Loucy (cell line): ENCODE measurements around the gene IGFALS.
A peak's percentile ranks its signal among the peaks of the same experiment; 100 is the strongest.

Experiments used
- H2AFZ ChIP-seq: fragments of 200-600 bp; sonication (generic); 2 replicates; pipeline ENCODE4 v1.6.0; 2016; ENCODE audit warnings: antibody characterized with exemption, mild to moderate bottlenecking, low read length, moderate library complexity
- H3F3A ChIP-seq: fragments of 200-600 bp; 2 replicates; pipeline ENCODE4 v1.6.0; 2016; ENCODE audit warnings: antibody characterized with exemption, low read depth, mild to moderate bottlenecking
- H3K27me3 ChIP-seq: fragments of 200-600 bp; sonication (generic); 2 replicates; pipeline ENCODE4 v1.6.1; 2014; ENCODE audit warnings: low read length, mild to moderate bottlenecking; ENCODE audit not compliant: insufficient read depth, poor library complexity, severe bottlenecking
- H3K36me3 ChIP-seq: fragments of 200-600 bp; sonication (generic); 2 replicates; pipeline ENCODE4 v1.6.1; 2016; ENCODE audit warnings: low read length; ENCODE audit not compliant: insufficient read depth
- H3K4me1 ChIP-seq: fragments of 200-600 bp; sonication (generic); 2 replicates; pipeline ENCODE4 v1.5.1; 2014; ENCODE audit warnings: low read length, mild to moderate bottlenecking; ENCODE audit not compliant: insufficient read depth, poor library complexity, severe bottlenecking
- H3K4me2 ChIP-seq: fragments of 200-600 bp; sonication (generic); 2 replicates; pipeline ENCODE4 v1.6.0; 2014; ENCODE audit warnings: antibody characterized with exemption, low read length, low read depth, mild to moderate bottlenecking; ENCODE audit not compliant: poor library complexity, severe bottlenecking
- H3K4me3 ChIP-seq: fragments of 200-600 bp; sonication (generic); 2 replicates; pipeline ENCODE4 v1.5.1; 2014; ENCODE audit warnings: low read length, mild to moderate bottlenecking, mixed read lengths; ENCODE audit not compliant: poor library complexity, severe bottlenecking
- H3K79me2 ChIP-seq: fragments of 200-600 bp; sonication (generic); 2 replicates; pipeline ENCODE4 v1.6.1; 2014; ENCODE audit warnings: low read length; ENCODE audit not compliant: insufficient read depth
- H3K9ac ChIP-seq: fragments of 200-600 bp; sonication (generic); 2 replicates; pipeline ENCODE4 v1.6.0; 2014; ENCODE audit warnings: mild to moderate bottlenecking, low read depth, low read length, moderate library complexity; ENCODE audit not compliant: poor library complexity, severe bottlenecking
- H3K9me2 ChIP-seq: fragments of 200-600 bp; sonication (generic); replicated peaks from 2 replicates; pipeline ENCODE4 v1.6.1; 2016; ENCODE audit warnings: low read depth, low read length, mixed read lengths
- H3K9me3 ChIP-seq: fragments of 200-600 bp; sonication (generic); 2 replicates; pipeline ENCODE4 v1.6.1; 2014; ENCODE audit warnings: mild to moderate bottlenecking, antibody characterized with exemption, low read length, low read depth; ENCODE audit not compliant: insufficient read depth
- H4K20me1 ChIP-seq: fragments of 200-600 bp; sonication (generic); 2 replicates; pipeline ENCODE4 v1.6.0; 2014; ENCODE audit warnings: antibody characterized with exemption, low read length, mild to moderate bottlenecking; ENCODE audit not compliant: insufficient read depth, poor library complexity, severe bottlenecking
- EZH2phosphoT487 ChIP-seq: fragments of 200-600 bp; IDR thresholded peaks from 2 replicates; pipeline ENCODE4 v1.6.1; 2018; ENCODE audit warnings: antibody characterized with exemption, mild to moderate bottlenecking, moderate library complexity, borderline replicate concordance
- TF ChIP-seq, protein P1 (sequence below): fragments of 200-600 bp; sonication (generic); conservative IDR thresholded peaks from 2 replicates; pipeline ENCODE4 v1.5.1; 2014; ENCODE audit warnings: mild to moderate bottlenecking, antibody characterized with exemption, low read length

IGFALS gene

DNA sequence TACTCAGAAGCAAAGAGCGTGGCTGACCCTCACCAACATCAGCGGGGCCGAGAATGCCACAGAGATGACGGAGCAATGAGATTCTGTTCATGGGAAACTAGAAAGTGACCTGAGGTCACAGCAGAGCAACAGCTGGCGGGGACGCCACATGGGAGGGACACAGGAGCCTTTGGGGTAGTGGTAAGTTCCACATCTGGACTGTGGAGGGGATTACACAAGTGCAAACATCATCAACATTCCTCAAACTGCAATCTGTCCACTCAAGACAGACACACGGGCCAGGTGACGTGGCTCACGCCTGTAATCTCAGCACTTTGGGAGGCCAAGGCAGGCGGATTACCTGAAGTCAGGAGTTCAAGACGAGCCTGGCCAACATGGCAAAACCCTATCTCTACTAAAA is 22.0 kb upstream of the IGFALS start:
- Histone ChIP-seq H3K36me3 (no peaks in the 10 kb centered on the region), H3F3A (no peaks in the 10 kb centered on the region), H3K9me2 (no peaks in the 10 kb centered on the region), H3K9me3 (no peaks in the 10 kb centered on the region), H3K9ac (no peak overlapping the region), H3K79me2 (no peaks in the 10 kb centered on the region), H3K27me3 (no peaks in the 10 kb centered on the region), H3K4me1 (no peaks in the 10 kb centered on the region), H3K4me3 (no peak overlapping the region), H4K20me1 (no peaks in the 10 kb centered on the region), H3K4me2 (no peak overlapping the region), H2AFZ (no peak overlapping the region)
- no peak for TF ChIP-seq EZH2phosphoT487
- TF ChIP-seq, protein P1, sequence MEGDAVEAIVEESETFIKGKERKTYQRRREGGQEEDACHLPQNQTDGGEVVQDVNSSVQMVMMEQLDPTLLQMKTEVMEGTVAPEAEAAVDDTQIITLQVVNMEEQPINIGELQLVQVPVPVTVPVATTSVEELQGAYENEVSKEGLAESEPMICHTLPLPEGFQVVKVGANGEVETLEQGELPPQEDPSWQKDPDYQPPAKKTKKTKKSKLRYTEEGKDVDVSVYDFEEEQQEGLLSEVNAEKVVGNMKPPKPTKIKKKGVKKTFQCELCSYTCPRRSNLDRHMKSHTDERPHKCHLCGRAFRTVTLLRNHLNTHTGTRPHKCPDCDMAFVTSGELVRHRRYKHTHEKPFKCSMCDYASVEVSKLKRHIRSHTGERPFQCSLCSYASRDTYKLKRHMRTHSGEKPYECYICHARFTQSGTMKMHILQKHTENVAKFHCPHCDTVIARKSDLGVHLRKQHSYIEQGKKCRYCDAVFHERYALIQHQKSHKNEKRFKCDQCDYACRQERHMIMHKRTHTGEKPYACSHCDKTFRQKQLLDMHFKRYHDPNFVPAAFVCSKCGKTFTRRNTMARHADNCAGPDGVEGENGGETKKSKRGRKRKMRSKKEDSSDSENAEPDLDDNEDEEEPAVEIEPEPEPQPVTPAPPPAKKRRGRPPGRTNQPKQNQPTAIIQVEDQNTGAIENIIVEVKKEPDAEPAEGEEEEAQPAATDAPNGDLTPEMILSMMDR = no peak

DNA sequence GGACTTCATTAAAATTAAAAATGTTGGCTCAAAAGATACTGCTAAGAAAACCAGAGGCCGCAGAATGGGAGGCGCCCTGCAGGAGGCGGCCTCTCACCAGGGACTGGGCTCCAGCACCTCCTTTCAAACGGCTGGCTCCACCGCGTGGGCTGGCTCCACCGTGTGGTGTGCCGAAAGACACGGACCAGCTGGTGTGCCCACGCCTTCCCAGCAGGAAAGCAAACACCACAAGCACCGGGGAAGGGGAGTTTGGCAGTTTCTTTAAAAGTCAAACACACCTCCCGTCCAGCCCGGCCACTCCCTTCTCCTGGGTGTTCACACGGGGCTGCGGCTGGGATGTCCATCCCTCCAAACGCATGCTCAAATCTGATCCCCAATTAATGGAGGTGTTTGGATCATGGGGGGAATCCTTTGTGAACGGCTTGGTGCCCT is 19.2 kb upstream of the IGFALS start:
- TF ChIP-seq, protein P1 = peak; percentile 39
- no peak for TF ChIP-seq EZH2phosphoT487
- no peak overlapping the region for H3K9ac ChIP-seq
- H3K9me3 ChIP-seq = no peaks in the 10 kb centered on the region
- no peaks in the 10 kb centered on the region for H3K79me2 ChIP-seq
- no peaks in the 10 kb centered on the region for H3F3A ChIP-seq
- no peaks in the 10 kb centered on the region for H3K36me3 ChIP-seq
- no peaks in the 10 kb centered on the region for H3K9me2 ChIP-seq
- H3K27me3 ChIP-seq = no peaks in the 10 kb centered on the region
- no peaks in the 10 kb centered on the region for H3K4me1 ChIP-seq
- no peak overlapping the region for H3K4me3 ChIP-seq
- H2AFZ ChIP-seq = no peak overlapping the region
- no peak overlapping the region for H3K4me2 ChIP-seq
- no peaks in the 10 kb centered on the region for H4K20me1 ChIP-seq

DNA sequence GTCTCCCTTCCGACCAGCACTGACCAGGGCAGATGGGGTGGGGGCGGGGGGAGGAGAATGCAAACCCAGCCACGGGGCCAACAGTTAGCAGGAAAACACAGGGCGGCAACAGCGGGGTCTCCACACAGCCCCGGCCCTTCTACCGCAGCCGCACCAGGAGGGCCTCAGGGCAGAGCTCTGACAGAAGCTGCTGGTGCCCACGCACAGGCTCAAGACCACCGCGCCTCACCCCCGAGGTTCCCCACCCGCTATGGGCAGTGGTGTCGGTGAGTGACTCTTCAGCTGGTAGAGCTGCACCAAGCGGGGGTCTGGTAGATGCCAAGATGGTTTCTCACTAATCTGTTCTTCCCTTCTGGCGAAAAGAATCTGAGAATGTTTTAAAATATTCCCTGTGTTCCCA is 17.0 kb upstream of the IGFALS start:
- H3K27me3 ChIP-seq = no peaks in the 10 kb centered on the region
- H3K9me2 ChIP-seq = no peaks in the 10 kb centered on the region
- no peaks in the 10 kb centered on the region for H3K79me2 ChIP-seq
- no peaks in the 10 kb centered on the region for H3K36me3 ChIP-seq
- no peak overlapping the region for H3K4me2 ChIP-seq
- no peaks in the 10 kb centered on the region for H3K9me3 ChIP-seq
- no peak for TF ChIP-seq EZH2phosphoT487
- TF ChIP-seq, protein P1 = no peak
- H3F3A ChIP-seq = no peaks in the 10 kb centered on the region
- H2AFZ ChIP-seq = no peak overlapping the region
- no peak overlapping the region for H3K9ac ChIP-seq
- no peaks in the 10 kb centered on the region for H3K4me1 ChIP-seq
- no peaks in the 10 kb centered on the region for H4K20me1 ChIP-seq
- no peak overlapping the region for H3K4me3 ChIP-seq
